ENCODE measurements around the gene EIF5B. TPM values are rescaled to one million over a fixed set of nuclear protein-coding genes. Genes with fewer than 3 reads are reported as not detected.

EIF5B gene
- total and polyA plus RNA-seq, 2 of the 4 experiments (the other 2 are of a cell fraction), result 19.7 to 21.8 TPM

DNA sequence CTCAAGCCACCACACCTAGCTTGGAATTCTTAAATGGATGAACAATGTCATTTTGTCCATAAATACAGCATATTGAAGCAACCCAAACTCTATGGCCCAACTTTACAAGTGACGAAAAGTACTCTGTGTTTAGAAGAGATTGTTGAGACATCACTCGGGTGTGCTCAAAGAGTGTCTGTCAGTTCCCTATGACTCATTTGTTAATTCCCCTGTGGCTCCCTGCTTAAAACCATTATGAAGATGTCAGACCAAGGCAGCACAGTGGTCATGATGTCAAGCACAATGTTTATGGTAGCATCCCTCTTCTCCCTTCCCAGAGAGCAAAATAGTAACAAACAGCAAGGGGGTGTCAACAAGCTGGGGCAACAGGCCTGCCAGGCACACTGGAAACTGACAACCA is 39.2 kb upstream of the EIF5B start:
- no TSS peak for BruUV-seq (replicated peaks)
- dilution Hi-C loops (cut with HindIII; ENCODE audit: low sequenced_read_pairs, unreplicated experiment) (no loop called here), intact Hi-C loops (cut with micrococcal nuclease) (no loop called here), in situ Hi-C loops (cut with MboI; ENCODE audit: low sequenced_read_pairs) (no loop called here)
- no peak overlapping the region for H2BK20ac ChIP-seq (ENCODE audit: low read depth, low read length)
- no peak overlapping the region for H3K4me3 ChIP-seq (ENCODE audit: insufficient read depth, low read depth, low read length)
- no peak overlapping the region for H2AK9ac ChIP-seq (replicated peaks; ENCODE audit: low read depth, low read length, poor library complexity)
- no peak overlapping the region for H3K14ac ChIP-seq (replicated peaks; ENCODE audit: low read depth, low read length)
- no peak overlapping the region for H2BK5ac ChIP-seq (ENCODE audit: low read depth, low read length, poor library complexity, severe bottlenecking)
- ChIA-PET POLR2A (ENCODE audit: unreplicated experiment) (no interaction called here), CTCF (no interaction called here)
- no peak overlapping the region for H3K56ac ChIP-seq (ENCODE audit: extremely low read depth, insufficient read depth, low read length)
- DNase-seq, result peak; percentile 4
- H3K4me1 ChIP-seq (ENCODE audit: control insufficient read depth, insufficient read depth, low read length), result no peaks in the 10 kb centered on the region
- no peak overlapping the region for H2BK15ac ChIP-seq (ENCODE audit: low read depth, low read length)
- no peak overlapping the region for H3K9ac ChIP-seq (ENCODE audit: low read depth, low read length)
- H3K23ac ChIP-seq (ENCODE audit: low read depth, low read length), result no peak overlapping the region
- no peak for TF ChIP-seq MAFK (IDR thresholded peaks at IDR 0.05; ENCODE audit: low read depth, low read length)
- TF ChIP-seq RFX5 (IDR thresholded peaks at IDR 0.05; ENCODE audit: low read depth, low read length), result no peak
- TF ChIP-seq RCOR1 (IDR thresholded peaks at IDR 0.05; ENCODE audit: insufficient replicate concordance, low read length), result no peak
- no peak for TF ChIP-seq CHD1 (IDR thresholded peaks at IDR 0.05; ENCODE audit: low read depth, low read length)
- TF ChIP-seq CEBPB (IDR thresholded peaks at IDR 0.05; ENCODE audit: low read depth, low read length), result no peak
- TF ChIP-seq, protein P1, sequence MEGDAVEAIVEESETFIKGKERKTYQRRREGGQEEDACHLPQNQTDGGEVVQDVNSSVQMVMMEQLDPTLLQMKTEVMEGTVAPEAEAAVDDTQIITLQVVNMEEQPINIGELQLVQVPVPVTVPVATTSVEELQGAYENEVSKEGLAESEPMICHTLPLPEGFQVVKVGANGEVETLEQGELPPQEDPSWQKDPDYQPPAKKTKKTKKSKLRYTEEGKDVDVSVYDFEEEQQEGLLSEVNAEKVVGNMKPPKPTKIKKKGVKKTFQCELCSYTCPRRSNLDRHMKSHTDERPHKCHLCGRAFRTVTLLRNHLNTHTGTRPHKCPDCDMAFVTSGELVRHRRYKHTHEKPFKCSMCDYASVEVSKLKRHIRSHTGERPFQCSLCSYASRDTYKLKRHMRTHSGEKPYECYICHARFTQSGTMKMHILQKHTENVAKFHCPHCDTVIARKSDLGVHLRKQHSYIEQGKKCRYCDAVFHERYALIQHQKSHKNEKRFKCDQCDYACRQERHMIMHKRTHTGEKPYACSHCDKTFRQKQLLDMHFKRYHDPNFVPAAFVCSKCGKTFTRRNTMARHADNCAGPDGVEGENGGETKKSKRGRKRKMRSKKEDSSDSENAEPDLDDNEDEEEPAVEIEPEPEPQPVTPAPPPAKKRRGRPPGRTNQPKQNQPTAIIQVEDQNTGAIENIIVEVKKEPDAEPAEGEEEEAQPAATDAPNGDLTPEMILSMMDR (conservative IDR thresholded peaks at IDR 0.05; ENCODE audit: low read depth, low read length), result no peak
- TF ChIP-seq MXI1 (IDR thresholded peaks at IDR 0.05; ENCODE audit: borderline replicate concordance, low read depth, low read length), result no peak
- no peak for TF ChIP-seq SMC3 (IDR thresholded peaks at IDR 0.05; ENCODE audit: low read depth, low read length)
- TF ChIP-seq BHLHE40 (IDR thresholded peaks at IDR 0.05; ENCODE audit: low read depth, low read length), result no peak
- no peak overlapping the region for H4K8ac ChIP-seq (ENCODE audit: low read depth in 2 of 2, low read length in 2 of 2)
- H4K5ac ChIP-seq (ENCODE audit: low read depth, low read length), result no peak overlapping the region
- no peaks in the 10 kb centered on the region for H4K20me1 ChIP-seq (ENCODE audit: insufficient read depth, low read length)
- H2BK120ac ChIP-seq (ENCODE audit: low read depth, low read length), result no peak overlapping the region
- H3K4ac ChIP-seq (ENCODE audit: low read depth, low read length), result no peak overlapping the region
- 40% methylated on average over 1 of the region's 2 CpGs; no CpG with 5 or more reads in 1 of the 2 experiments for WGBS, 2 experiments (ENCODE audit: extremely low coverage in 2 of 2, insufficient read length in 1 of 2)
- H3K9me3 ChIP-seq (ENCODE audit: control insufficient read depth, insufficient read depth, low read length), result no peaks in the 10 kb centered on the region
- ATAC-seq (ENCODE audit: low read depth), result 0 out of 2 replicates have a peak, but pooled peaks have one; percentile 21
- no peaks in the 10 kb centered on the region for H3K9me1 ChIP-seq (ENCODE audit: insufficient read depth, low read length)
- H3K27me3 ChIP-seq (ENCODE audit: control insufficient read depth, insufficient read depth, low read length), result no peaks in the 10 kb centered on the region
- H3K79me1 ChIP-seq (ENCODE audit: low read depth in 1 of 2, low read length in 2 of 2), result no peaks in the 10 kb centered on the region
- no peak overlapping the region for H3K18ac ChIP-seq (ENCODE audit: low read depth, low read length)
- no peaks in the 10 kb centered on the region for H3K36me3 ChIP-seq (ENCODE audit: control insufficient read depth, insufficient read depth, low read length)
- H2AK5ac ChIP-seq (ENCODE audit: low read depth, low read length), result no peak overlapping the region
- no peak overlapping the region for H2AFZ ChIP-seq (replicated peaks; ENCODE audit: low read length, poor library complexity)
- H4K91ac ChIP-seq (ENCODE audit: insufficient read depth, low read depth, low read length), result no peak overlapping the region
- H3K4me2 ChIP-seq (ENCODE audit: low read depth, low read length), result no peak overlapping the region
- no peak overlapping the region for H3K27ac ChIP-seq (ENCODE audit: insufficient read depth, low read length)
